ENCODE results near the gene SDC1.
"Not testable (repeated sequence)": the region's sequence is repeated elsewhere in the genome, so short reads cannot be mapped to it uniquely, and the experiment has no call there.

The SDC1 gene

GRCh38 chr2:20196053-20196656 is 28.8 kb downstream of the SDC1 start:
- DNase-seq: no peak

DNA sequence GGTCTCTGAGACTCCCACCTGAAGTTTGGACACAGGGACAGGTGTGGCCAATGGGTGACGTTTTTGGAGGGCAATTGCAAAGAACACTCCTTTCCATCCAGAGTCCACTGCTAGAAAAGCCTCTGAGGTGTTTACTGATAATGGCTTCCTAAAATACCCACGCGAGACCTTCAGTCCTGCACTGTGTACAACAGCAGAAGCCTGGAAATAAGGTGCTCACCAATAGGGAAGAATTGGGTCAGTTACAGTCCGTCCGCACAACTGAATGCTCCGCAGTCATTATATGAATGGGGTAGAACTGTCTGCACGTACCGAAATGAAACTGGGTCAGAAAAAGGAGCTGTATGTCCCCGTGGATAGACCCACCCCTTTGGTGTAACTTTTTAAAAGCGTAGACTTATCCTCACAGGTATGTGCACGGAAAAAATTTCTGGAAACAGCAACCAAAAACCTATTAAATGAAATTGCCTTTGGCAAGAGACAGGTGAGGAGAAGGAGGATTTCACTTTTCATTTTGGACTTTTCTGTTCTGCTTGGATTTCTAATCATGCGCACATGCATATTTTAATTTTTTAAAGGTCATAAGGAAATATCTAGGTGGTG is 29.4 kb downstream of the SDC1 start:
- DNase-seq: no peak

- DNase-seq: not testable (repeated sequence)
These were observed 29.9 kb downstream of the SDC1 start for GRCh38 chr2:20195016-20195411.

DNA sequence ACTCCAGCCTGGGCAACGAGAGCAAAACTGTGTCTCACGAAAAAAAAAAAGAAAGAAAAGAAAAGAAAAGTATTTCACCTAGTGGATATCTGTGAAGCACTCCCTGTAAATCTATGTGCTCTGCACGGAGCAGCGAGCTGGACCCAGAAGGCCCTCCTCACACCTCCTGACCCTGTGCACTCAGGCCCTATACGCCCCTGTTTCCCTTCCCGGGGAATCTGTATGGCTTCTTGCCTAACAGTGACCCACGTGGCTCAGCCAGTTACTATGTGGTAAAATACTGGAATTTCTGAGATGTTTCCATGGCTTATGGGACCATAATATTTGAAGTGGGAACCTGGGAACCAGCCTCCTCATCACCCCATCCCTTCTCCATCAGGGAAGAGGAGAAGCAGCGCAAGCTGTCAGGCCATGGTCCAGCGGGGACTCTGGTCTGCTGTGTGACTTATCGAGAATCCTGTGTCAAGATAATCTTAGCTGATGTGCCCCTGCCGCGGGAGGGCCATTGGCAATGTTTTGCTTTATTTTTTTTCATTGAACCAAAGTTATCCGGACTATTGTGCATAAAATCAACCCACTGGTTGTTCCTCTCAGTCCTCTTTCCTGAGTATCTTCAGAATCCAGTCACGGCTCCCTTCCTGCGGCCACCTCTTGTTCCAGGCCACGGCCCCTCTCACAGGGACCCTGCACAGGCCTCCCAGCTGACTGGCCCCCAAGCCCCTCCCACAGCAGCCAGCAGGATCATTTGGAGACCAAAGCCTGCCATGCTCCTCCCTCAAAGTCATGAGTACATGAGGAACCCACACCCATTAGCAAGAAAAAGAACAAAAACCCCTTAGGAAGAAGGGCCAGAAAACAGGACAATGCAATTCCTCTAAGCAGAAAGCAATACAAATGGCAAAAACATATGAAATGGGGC is 30.6 kb downstream of the SDC1 start:
- no peak for DNase-seq

DNA sequence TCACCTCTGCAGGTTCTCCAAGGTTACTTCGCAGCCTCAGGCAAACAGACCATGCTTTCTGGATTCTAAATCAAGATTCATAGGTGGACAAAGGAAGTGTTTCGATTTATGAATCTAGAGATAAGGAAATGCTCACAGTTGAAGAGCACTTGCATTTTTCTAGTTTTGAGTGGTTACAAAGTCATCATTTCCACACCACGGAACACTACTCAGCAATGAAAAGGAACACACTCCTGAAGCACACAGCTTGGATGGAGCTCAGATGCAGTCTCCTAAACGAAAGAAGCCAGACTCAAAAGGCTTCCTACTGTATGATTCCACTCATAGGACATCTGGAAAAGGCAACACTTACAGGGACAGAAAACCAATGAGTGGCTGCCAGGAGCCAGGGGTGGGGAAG is 31.7 kb downstream of the SDC1 start:
- no peak for DNase-seq

GRCh38 chr2:20192781-20193180 is 32.1 kb downstream of the SDC1 start:
- no peak for DNase-seq

DNA sequence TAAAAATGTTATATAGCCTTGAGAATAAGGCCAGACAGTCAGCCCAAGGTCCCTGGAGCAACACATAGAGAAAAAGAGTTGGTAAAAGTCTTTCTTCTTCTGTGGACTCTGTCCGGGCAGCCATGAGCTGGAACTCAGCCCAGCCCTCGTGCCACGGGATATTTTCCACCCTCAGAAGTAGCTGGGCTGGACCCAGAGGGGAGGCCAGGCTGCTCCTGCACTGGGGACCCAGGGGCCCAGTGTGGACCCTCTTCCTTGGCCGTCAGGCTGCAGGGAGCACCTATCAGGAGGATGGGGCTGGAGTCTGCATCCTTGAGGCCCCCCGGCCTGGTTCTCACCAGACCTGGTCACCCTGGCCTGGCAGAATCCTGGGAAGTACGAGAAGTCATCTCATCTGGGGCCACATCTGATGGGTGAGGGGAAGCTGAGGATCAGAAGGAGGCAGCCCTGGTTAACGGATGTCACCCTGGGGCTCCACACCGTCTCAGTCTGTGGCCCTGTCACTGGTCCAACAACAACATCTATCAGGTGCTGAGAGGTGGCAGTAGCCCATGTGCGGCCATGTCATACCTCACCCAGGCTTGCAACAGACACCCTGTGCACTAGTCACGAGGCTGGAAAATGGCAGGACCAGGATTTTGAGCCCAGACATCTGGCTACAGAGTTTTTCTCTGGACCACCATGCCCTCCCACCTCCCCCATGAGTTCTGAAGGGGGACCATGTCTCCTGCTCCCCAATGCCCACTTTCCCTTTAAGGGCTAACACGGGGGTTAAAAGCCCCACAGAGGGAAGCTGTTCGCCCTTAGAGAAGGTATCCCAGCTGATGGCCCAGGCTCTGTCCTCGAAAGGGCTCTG is 33.0 kb downstream of the SDC1 start:
- no peak for DNase-seq

DNA sequence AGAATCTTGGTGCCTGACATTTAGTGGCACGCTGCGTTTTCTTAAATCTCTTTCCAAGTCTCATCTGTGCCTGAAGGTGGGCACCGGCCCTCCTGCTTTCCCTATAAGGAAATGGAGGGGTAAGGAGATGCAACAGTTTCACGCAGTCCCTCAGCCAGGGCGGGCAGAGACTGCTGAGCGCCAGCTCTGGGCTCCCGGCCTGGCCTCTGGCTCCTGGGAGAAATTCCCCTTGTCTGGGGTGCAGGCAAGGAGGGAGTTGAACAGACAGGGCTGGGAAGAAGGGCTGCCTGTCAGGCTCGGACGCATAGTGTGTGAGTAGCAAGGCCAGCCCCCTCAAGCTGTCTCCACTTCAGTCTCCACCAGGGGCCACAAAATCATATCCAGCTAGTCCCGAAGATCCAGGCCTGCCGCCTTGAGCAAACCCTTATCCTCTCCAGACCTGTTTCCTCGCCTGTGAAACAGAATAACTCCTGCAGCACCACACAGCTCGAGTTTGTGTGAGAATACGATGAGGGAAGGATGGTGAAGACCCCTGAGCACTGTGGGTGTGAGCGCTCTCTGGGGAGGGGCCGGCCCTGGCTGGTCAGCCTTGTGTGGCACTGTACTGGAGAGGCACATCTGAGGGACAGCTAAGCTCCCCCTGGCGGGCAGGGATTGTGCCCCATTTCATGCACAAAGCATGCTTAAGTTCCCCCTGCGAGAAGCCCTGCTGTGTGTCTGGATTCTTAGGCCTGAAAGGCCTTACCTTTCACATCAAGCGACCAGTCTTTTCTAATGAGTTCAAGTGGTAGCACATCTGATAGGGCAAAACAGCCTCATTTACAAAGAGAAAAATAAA is 33.8 kb downstream of the SDC1 start:
- DNase-seq: no peak

- DNase-seq: no peak
These were observed 34.8 kb downstream of the SDC1 start for GRCh38 chr2:20190170-20190569.

- no peak for DNase-seq
These were observed 35.5 kb downstream of the SDC1 start for GRCh38 chr2:20189299-20189931.

GRCh38 chr2:20188851-20189250 is 36.1 kb downstream of the SDC1 start:
- DNase-seq: no peak

DNA sequence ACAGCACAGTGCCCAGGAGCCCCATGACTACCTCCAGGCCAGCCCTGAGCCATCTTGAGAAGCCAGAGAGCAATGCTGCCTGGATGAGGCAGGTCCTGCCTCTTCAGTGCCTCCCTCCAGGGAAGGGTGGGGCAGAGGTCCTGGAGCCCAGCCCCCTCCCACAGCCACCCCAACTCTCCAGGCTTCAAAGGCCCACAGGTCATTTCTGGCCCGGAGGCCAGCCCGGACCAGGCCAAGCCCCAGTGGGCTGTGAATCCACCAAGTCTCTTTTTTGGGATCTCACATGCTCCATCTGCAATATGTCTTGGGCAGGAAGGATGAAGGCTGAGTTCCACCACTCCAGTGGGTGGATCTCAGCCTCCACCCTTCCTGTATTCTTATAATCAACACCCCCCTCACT is 36.7 kb downstream of the SDC1 start:
- no peak for DNase-seq

DNA sequence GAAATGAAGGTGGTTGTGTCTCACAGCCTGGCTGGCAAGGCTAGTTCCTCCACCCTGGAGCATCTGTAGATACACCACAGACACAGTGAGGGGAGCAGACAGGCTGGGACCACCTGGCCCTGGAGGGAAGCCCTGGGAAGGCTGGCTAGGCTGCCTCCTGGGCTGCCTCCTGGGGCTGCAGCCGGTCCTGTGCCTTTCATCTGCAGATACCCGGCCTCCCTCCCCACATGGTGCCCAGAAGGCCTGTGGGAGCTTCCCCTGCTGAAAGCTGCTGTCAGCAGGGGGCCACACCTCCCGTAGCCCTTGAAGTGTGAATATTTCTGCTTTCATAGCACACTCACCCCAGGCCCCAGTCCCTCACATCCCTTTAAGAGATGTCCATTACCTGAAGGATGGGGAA is 37.6 kb downstream of the SDC1 start:
- no peak for DNase-seq

- DNase-seq: no peak
These were observed 38.1 kb downstream of the SDC1 start for GRCh38 chr2:20186855-20187187.

- DNase-seq: no peak
These were observed 38.7 kb downstream of the SDC1 start for GRCh38 chr2:20186078-20186854.

DNA sequence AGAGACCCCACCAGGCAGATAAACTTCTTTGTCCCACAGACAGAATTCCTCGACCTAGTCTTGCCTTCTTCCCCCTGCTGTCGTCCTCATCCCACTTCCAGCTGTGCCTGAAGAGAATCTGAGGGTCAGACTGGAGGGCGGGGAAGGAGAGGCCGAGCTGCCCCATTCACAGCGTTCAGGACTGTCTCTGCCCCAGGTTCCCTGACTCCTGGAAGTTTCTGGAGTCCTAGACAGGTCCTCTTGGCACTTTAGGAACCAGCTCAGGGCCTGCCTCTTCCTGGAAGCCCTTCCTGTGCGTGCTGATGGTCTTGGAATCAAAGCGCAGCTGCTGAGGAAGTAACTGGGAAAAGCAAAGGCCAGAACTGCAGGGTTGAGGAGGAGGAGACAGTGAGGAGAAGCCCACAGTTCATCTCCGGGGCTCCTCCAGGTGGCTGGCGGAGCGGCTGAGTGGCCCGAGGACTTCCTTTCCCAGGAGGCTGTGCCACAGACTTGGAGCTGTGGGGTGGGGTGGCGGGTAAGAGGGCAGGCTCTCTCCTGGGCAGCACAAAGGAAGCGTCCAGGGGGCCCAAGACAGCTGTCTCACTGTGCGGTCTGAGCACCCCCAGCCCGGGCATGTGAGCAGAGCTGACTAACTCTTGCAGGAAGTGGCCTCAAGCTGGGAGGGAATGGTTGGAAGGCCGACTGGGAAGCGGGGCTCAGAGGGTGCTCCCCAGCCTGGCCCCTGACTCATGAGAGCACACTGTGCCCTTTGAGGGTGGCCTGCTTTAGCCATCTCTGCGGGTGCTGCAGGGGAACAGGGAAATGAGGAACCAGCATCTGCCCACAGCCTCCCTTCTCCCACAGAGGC is 39.5 kb downstream of the SDC1 start:
- no peak for DNase-seq

DNA sequence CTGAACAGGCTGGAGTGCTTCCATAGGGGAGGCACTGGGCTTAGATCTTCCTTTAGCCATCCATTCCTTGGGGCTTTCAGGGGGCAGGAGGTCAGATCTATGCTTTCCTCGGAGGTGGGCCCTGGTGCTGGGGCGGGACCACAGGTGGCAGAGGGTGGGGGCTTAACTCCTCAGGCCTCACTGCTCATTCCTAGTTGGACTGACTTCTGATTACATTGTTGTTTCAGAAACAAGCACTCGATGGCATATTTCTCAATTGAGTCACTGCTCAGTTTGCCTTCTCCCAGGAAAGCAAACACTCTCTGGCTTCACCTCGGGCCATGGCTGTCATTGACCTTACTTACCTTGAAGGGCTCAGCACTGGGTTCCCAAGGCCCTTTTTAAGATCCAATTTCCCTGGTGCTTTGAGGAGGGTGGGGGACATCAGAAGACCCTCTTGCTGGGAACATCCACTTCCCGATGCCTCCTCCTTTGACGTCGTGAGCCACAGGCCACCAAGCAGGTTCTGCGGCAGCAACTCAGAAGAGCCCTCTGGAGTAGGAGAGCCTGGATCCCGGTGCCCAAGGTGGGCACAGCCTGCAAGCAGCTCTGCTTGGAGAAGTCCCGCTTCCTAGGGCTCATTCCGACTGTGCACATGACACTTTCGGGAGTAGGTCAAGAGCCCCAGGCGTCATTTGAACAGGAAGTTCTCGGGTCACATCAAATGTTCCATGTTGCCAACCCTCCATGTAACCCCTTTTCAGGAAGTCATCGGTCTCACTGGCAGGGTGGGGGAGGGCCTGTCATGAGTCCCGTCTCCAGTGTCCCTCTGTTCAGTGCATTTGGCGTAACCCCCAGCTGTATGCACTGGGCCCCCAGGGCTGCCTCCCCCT is 40.6 kb downstream of the SDC1 start:
- DNase-seq: no peak

DNA sequence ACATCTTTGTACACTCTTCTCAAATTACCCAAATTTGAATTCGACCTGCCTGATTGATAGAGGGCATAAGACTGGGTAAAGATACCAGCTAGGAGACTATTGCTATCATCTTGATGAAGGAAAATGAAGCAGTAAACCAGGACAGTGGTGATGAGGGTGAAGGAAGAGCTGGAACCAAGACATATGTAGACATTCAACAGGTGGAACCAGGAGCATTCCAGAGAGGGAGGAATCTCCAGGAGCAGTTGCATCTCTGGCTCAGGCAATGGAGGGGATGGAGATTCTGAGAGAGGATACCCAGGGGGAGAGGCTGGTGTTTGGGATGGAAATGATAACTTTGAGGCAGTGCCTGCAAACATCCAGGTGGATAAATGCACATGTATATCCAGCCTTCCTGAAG is 41.6 kb downstream of the SDC1 start:
- DNase-seq: no peak

Measured in stimulated activated naive CD4-positive, alpha-beta T cell treated with Interleukin-2 at 50 U/mL for 16 hours (primary cell).